Mucosa of stomach (tissue), 1 donor: ENCODE results near the gene FAIM2.
"Not testable (repeated sequence)": the region's sequence is repeated elsewhere in the genome, so short reads cannot be mapped to it uniquely, and the experiment has no call there.

ENCODE experiments used
- H3K27me3 ChIP-seq: one replicate; pipeline ENCODE4 v1.7.0; 2013; ENCODE audit warnings: mild to moderate bottlenecking, low read length; ENCODE audit not compliant: control insufficient read depth, insufficient read depth
- H3K36me3 ChIP-seq: one replicate; pipeline ENCODE4 v1.7.0; 2013; ENCODE audit warnings: low read length; ENCODE audit not compliant: control insufficient read depth, insufficient read depth
- H3K4me1 ChIP-seq: one replicate; pipeline ENCODE4 v1.7.0; 2013; ENCODE audit warnings: mild to moderate bottlenecking, low read length; ENCODE audit not compliant: control insufficient read depth, insufficient read depth
- H3K4me3 ChIP-seq: one replicate; pipeline ENCODE4 v1.7.0; 2013; ENCODE audit warnings: low read length
- H3K9ac ChIP-seq: one replicate; pipeline ENCODE4 v1.7.0; 2013; ENCODE audit warnings: mild to moderate bottlenecking, low read length, moderate library complexity
- H3K9me3 ChIP-seq: one replicate; pipeline ENCODE4 v1.7.0; 2013; ENCODE audit warnings: mild to moderate bottlenecking, low read length, moderate library complexity; ENCODE audit not compliant: control insufficient read depth
- donor health status: Pancreatic carcinoma.

The FAIM2 gene

GRCh38 chr12:49869816-49870500, 33.7 kb downstream of the FAIM2 start:
- Histone ChIP-seq H3K4me1 (peaks cover 29% of the 10 kb centered on the region), H3K36me3 (no peaks in the 10 kb centered on the region), H3K4me3 (no peak overlapping the region), H3K9ac (no peak overlapping the region), H3K9me3 (no peaks in the 10 kb centered on the region), H3K27me3 (no peaks in the 10 kb centered on the region)

- no peak overlapping the region for H3K4me3 ChIP-seq
- no peaks in the 10 kb centered on the region for H3K9me3 ChIP-seq
- H3K9ac ChIP-seq, result no peak overlapping the region
- no peaks in the 10 kb centered on the region for H3K27me3 ChIP-seq
- H3K36me3 ChIP-seq, result no peaks in the 10 kb centered on the region
- H3K4me1 ChIP-seq, result peaks cover 29% of the 10 kb centered on the region
These were observed 34.5 kb downstream of the FAIM2 start for GRCh38 chr12:49868952-49869815.

- no peak overlapping the region for H3K9ac ChIP-seq
- no peaks in the 10 kb centered on the region for H3K27me3 ChIP-seq
- H3K4me3 ChIP-seq, result no peak overlapping the region
- H3K9me3 ChIP-seq, result no peaks in the 10 kb centered on the region
- H3K36me3 ChIP-seq, result no peaks in the 10 kb centered on the region
- peaks cover 29% of the 10 kb centered on the region for H3K4me1 ChIP-seq
These were observed 35.3 kb downstream of the FAIM2 start for GRCh38 chr12:49868449-49868848.

- H3K9me3 ChIP-seq, result no peaks in the 10 kb centered on the region
- H3K27me3 ChIP-seq, result no peaks in the 10 kb centered on the region
- no peaks in the 10 kb centered on the region for H3K36me3 ChIP-seq
- H3K4me3 ChIP-seq, result no peak overlapping the region
- no peak overlapping the region for H3K9ac ChIP-seq
- H3K4me1 ChIP-seq, result peaks cover 29% of the 10 kb centered on the region
These were observed 35.9 kb downstream of the FAIM2 start for GRCh38 chr12:49867570-49868341.

- Histone ChIP-seq H3K27me3 (no peaks in the 10 kb centered on the region), H3K4me3 (no peak overlapping the region), H3K36me3 (no peaks in the 10 kb centered on the region), H3K4me1 (peaks cover 29% of the 10 kb centered on the region), H3K9me3 (no peaks in the 10 kb centered on the region), H3K9ac (peak overlapping the region; percentile 44)
These were observed 36.7 kb downstream of the FAIM2 start for GRCh38 chr12:49866859-49867569.

GRCh38 chr12:49865782-49866135, 37.9 kb downstream of the FAIM2 start:
- Histone ChIP-seq H3K36me3 (no peaks in the 10 kb centered on the region), H3K27me3 (no peaks in the 10 kb centered on the region), H3K4me3 (no peak overlapping the region), H3K9ac (no peak overlapping the region), H3K9me3 (no peaks in the 10 kb centered on the region), H3K4me1 (peaks cover 29% of the 10 kb centered on the region)

- H3K9ac ChIP-seq, result no peak overlapping the region
- no peaks in the 10 kb centered on the region for H3K9me3 ChIP-seq
- no peaks in the 10 kb centered on the region for H3K36me3 ChIP-seq
- no peaks in the 10 kb centered on the region for H3K27me3 ChIP-seq
- H3K4me3 ChIP-seq, result no peak overlapping the region
- H3K4me1 ChIP-seq, result peaks cover 29% of the 10 kb centered on the region
These were observed 38.5 kb downstream of the FAIM2 start for GRCh38 chr12:49865109-49865781.

- Histone ChIP-seq H3K27me3 (no peaks in the 10 kb centered on the region), H3K9me3 (no peaks in the 10 kb centered on the region), H3K36me3 (no peaks in the 10 kb centered on the region), H3K4me3 (no peak overlapping the region), H3K9ac (no peak overlapping the region), H3K4me1 (peaks cover 28% of the 10 kb centered on the region)
These were observed 39.0 kb downstream of the FAIM2 start for GRCh38 chr12:49864798-49865090.

- no peak overlapping the region for H3K9ac ChIP-seq
- no peaks in the 10 kb centered on the region for H3K9me3 ChIP-seq
- H3K4me1 ChIP-seq, result peaks cover 22% of the 10 kb centered on the region
- H3K27me3 ChIP-seq, result no peaks in the 10 kb centered on the region
- H3K4me3 ChIP-seq, result no peak overlapping the region
- no peaks in the 10 kb centered on the region for H3K36me3 ChIP-seq
These were observed 39.5 kb downstream of the FAIM2 start for GRCh38 chr12:49863946-49864797.

GRCh38 chr12:49860921-49861320, 42.8 kb downstream of the FAIM2 start:
- not testable (repeated sequence) for H3K4me3 ChIP-seq, H3K4me1 ChIP-seq, H3K27me3 ChIP-seq

GRCh38 chr12:49855890-49856289, 47.8 kb downstream of the FAIM2 start:
- not testable (repeated sequence) for H3K9me3 ChIP-seq

More at GRCh38 chr12:49860921-49861320, 42.8 kb downstream of the FAIM2 start:
- not testable (repeated sequence) for H3K36me3 ChIP-seq, H3K9me3 ChIP-seq, H3K9ac ChIP-seq

More at GRCh38 chr12:49855890-49856289, 47.8 kb downstream of the FAIM2 start:
- H3K4me3 ChIP-seq, H3K27me3 ChIP-seq, H3K36me3 ChIP-seq, H3K4me1 ChIP-seq, H3K9ac ChIP-seq: not testable (repeated sequence)
